ENCODE measurements around the gene ITGAE.

The ITGAE gene

GRCh38 chr17:3801347-3801746 is 359 bp upstream of the ITGAE start:
- no peak for DNase-seq (ENCODE audit: low read depth)
- H3K4me3 ChIP-seq (ENCODE audit: low read depth, low read length): no peak overlapping the region
- TF ChIP-seq CTCF (conservative IDR thresholded peaks at IDR 0.05; ENCODE audit: low read depth, low read length): no peak

- no peak for DNase-seq (ENCODE audit: low read depth)
- no peak for TF ChIP-seq CTCF (conservative IDR thresholded peaks at IDR 0.05; ENCODE audit: low read depth, low read length)
These were observed 1.6 kb downstream of the ITGAE start for GRCh38 chr17:3799181-3799945.

GRCh38 chr17:3798273-3799180 is 2.5 kb downstream of the ITGAE start:
- no peak for TF ChIP-seq CTCF (conservative IDR thresholded peaks at IDR 0.05; ENCODE audit: low read depth, low read length)
- no peak overlapping the region for H3K4me3 ChIP-seq (ENCODE audit: low read depth, low read length)
- no peak for DNase-seq (ENCODE audit: low read depth)

More at GRCh38 chr17:3799181-3799945, 1.6 kb downstream of the ITGAE start:
- H3K4me3 ChIP-seq (ENCODE audit: low read depth, low read length): no peak overlapping the region

- no peak for DNase-seq (ENCODE audit: low read depth)
- no peak for TF ChIP-seq CTCF (conservative IDR thresholded peaks at IDR 0.05; ENCODE audit: low read depth, low read length)
- no peak overlapping the region for H3K4me3 ChIP-seq (ENCODE audit: low read depth, low read length)
These were observed 4.2 kb downstream of the ITGAE start for GRCh38 chr17:3796822-3797170.

- TF ChIP-seq CTCF (conservative IDR thresholded peaks at IDR 0.05; ENCODE audit: low read depth, low read length): no peak
- no peak for DNase-seq (ENCODE audit: low read depth)
- H3K4me3 ChIP-seq (ENCODE audit: low read depth, low read length): no peak overlapping the region
These were observed 4.7 kb downstream of the ITGAE start for GRCh38 chr17:3796110-3796821.

GRCh38 chr17:3795390-3796102 is 5.4 kb downstream of the ITGAE start:
- H3K4me3 ChIP-seq (ENCODE audit: low read depth, low read length): no peak overlapping the region
- DNase-seq (ENCODE audit: low read depth): no peak
- TF ChIP-seq CTCF (conservative IDR thresholded peaks at IDR 0.05; ENCODE audit: low read depth, low read length): no peak

Data from choroid plexus epithelial cell (primary cell).